Ishikawa (cell line): ENCODE data around the gene IRS2.

Experiments used
- RAD21 ChIP-seq: IDR thresholded peaks from 2 replicates; pipeline ENCODE4 v1.6.1; 2012; ENCODE audit warnings: low read depth
- YY1 ChIP-seq: IDR thresholded peaks from 2 replicates; pipeline ENCODE4 v1.6.1; 2012; ENCODE audit warnings: low read depth

- no peak for TF ChIP-seq RAD21
- no peak for TF ChIP-seq YY1
Observed at GRCh38 chr13:109776575-109776974, 9.8 kb downstream of the IRS2 start.
